ENCODE measurements around the gene PARVB.
"Not testable (repeated sequence)": the region's sequence is repeated elsewhere in the genome, so short reads cannot be mapped to it uniquely, and the experiment has no call there.

PARVB gene

DNA sequence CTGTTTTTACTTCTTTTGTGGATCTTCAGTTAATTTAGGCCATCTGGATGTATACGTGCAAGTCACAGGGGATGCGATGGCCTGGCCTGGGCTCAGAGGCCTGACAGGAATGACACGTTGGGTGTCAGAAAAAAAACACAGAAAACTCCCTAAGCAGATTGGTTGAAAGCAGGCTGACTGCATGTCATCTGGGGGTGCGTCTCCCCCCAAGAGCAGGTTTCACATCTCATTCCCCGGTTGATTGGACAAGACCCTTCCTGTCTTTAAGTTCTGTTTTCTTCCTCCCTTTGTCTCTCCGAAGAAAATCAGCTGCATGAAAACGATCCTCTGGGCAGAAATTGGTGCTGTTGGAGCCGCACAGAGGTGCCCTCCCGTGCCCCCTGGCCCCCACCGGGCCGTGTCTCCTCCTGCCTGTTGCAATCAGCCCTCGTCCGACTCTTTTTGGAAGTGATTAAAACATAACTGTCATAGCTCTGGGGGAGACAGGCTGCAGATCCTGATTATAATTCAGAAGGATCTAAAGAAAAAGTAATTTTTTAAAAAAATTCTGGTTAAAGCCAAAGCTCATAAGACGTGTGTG is 84.8 kb downstream of the PARVB start:
- DNase-seq (ENCODE audit: low read depth in 2 of 2), result no peak

DNA sequence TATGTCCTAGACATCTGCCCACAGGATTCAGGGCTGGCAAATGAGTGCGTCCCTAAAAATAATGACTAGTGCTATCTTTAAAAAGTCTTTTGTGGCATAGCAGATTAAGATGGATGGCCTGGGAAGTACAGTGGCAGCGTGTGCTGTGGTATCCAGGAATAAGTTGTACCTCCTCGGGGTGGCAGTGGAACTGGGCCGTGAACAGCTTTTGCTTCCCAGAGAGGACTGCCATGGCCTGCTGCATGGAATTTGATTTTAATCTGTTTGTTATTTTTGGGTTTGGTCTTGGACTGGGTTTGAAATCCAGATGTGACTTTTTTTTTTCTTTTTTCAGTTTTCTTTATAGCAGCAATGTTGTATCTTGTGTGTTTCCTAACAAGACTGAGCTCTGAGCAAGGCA is 85.3 kb downstream of the PARVB start:
- DNase-seq (ENCODE audit: low read depth in 2 of 2), result no peak

DNA sequence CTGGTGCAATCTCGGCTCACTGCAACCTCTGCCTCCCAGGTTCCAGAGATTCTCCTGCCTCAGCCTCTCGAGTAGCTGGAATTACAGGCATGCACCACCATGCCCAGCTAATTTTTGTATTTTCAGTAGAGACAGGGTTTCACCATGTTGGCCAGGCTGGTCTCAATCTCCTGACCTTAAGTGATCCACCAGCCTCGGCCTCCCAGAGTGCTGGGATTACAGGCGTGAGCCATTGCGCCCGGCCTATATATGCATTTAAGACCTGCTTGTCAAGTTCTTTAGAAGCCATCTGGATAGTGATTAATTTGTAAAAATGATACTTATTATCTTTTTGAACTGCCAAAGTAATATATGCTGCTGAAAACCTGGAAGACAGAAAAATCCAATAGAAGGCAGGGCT is 86.6 kb downstream of the PARVB start:
- DNase-seq (ENCODE audit: low read depth in 2 of 2), result not testable (repeated sequence)

DNA sequence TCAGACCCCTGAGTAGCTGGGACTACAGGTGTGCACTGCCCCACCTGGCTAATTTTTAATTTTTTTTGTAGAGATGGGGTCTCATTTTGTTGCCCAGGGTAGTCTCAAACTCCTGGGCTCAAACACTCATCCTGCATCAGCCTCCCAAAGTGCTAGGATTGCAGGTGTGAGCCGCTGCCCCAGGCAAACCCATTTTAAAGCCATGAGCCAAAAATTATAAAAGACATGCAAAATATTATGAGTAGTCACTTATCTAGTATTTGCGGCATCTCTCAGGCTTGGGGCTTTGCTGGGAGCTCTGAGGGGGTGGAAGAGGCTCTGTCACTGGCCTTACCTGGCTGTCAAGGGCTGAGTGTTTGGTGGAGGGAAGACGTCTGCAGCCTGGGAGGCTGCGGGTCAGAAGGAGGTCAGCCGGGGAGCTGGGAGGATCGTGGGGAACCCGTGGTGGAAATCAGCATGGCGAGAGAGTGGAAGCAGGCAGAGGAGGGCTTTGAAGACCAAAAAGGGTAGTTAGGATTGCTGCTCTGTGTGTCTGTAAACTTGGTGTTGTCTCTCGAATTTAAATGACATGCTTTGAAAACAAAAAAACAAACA is 87.6 kb downstream of the PARVB start:
- no peak for DNase-seq (ENCODE audit: low read depth in 2 of 2)

DNA sequence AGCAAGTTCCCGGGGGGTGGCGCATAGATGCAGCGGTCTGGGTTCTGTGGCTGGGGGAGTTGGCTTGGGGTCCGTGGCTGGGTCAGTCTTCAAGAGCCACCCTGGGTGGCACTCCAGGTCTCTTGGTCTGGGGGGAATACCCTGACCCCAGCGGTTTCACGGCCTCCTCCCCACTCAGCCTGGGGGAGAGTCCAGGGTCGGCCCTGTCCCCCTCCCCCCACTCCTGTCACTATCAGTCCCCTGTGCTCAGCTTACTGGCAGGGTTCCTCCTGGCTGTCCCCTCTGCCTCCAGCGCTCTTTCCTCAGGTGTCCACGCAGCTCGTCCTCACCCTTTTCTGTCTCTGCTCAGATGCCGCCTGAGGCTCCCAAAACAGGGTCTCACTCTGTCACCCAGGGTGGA is 88.1 kb downstream of the PARVB start:
- no peak for DNase-seq (ENCODE audit: low read depth in 2 of 2)

DNA sequence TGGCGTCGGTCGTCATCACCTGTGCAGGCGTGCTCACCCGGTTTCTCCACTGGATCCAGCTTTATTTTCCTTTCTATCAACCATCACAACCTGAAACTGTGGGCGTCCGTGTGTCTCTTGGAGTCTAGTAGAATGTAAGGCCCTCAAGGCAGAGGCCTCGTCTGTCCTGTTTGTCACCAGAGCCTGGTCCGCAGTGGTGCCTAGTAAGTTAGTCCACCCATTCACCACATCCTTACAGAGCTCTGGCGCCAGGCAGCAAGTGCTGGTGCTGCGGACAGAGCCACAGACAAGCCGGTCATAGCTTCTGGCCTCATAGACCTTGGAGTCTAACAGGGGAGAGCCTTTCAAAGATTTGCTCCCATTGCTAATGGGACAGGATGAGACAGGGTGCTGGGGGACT is 92.2 kb downstream of the PARVB start:
- DNase-seq (ENCODE audit: low read depth in 2 of 2), result no peak

DNA sequence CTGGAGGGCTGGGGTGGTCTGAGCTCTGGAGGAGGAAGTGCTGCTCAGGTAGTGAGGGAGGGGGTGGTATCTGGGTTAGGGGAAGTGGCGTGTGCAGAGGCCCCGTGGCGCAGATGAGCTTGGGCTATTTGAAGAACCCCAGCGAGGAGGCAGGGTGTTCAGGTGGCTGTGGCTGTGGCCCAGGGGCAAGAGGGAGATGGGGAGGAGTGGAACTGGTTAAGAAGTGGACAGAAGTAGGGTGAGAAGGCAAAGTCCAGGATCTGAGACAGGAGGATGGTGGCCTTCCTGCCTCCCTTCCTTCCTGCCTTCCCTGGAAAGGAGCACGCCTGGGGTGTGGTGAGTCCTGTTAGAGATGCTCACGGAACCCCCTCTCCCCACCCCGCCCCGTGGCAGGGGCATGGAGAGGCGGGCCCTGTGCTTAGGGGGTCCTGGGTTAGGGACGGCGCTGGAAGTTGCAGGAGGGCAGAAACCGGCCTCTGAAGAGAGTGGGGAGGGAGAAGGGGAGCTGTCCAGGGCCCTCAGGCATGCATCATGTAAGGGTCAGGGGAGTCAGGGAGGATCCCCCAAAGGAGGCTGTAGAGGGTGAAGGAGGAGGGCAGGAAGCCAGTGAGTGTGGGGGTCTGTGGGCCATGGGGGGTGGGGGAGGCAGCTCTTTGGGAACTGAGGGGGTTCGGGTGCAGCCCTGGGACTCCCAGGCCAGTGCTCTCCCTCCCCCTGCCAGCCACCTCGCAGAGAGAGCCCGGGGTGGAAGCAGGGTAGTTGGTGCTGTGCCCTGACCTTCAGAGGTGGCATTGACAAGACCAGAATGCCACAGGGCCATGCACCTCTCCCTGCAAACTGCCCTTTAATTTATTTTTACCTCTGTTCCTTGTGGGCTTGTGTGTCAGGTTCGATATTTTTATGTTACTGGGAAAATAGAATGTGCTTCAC is 92.9 kb downstream of the PARVB start:
- DNase-seq (ENCODE audit: low read depth in 2 of 2), result no peak

DNA sequence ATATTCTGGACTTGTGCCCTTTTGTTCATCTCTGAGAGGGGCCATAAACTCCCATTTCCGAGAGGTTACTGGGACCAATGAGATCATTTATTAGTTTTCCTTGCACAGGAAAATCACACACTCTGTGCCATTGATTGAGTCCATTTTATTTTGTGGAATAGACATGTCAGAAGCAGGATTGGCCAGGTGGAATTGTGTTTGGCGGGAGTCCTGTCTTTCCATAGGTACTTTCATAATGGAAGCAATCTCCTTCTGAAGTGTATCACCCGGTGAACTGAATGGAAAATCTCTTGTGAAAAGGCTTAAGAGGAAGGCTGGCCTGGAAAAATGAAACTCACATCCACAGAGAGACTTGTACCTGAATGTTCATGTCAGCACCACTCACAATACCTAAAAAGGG is 93.6 kb downstream of the PARVB start:
- no peak for DNase-seq (ENCODE audit: low read depth in 2 of 2)

DNA sequence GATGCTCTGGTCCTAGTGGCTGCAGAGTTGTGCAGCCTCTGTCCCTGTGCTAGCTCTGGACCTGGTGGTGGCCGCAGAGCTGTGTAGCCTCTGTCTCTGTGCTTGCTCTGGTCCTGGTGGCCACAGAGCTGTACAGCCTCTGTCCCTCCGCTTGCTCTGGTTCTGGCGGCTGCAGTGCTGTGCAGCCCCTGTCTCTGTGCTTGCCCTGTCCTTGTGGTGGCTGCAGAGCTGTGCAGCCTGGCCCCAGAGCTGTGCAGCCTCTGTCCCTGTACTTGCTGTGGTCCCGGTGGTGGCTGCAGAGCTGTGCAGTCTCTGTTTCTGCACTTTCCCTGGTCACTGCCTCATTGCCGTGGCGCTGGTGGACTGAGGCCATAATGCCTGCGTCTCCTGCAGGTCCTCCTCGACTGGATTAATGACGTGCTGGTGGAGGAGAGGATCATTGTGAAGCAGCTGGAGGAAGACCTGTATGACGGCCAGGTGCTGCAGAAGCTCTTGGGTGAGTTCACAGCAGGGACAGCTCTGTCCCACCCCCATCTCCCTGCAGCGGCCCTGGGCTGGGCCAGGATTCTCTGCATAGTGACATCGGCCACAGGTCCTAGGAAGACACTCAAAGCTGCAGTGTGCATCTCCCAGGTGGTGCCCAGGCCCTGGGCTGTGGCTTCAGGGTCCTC is 94.7 kb downstream of the PARVB start:
- DNase-seq (ENCODE audit: low read depth in 2 of 2), result no peak

DNA sequence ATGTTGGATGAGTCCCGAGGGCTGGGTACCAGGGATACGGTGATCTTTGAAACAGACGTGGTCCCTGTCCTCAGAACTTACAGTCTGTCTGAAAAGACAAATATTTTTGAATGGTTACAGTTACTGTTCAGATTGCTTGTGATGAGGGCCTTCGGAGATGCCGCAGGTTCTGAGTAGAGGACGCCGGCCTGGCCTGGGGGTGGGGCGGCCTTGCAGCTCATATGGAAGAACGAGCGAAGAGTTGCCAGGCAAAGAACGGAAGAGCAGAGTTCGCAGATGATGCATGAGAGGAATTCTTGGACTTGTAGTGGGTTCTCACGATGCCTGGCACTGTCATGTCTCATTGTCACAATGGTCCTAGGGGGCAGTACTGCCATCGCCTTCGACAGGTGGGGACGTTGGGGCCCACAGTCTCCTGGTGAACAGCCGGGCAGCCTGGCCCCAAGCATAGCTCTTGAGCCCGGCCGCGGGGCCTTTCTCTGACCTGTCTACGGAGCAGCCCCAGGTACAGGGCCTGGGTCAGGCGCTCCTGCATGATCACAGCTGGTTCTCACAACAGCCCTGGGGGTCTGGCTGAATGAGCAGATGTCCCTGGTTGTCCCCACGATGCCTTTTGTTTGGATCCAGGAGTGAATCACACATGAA is 95.7 kb downstream of the PARVB start:
- DNase-seq (ENCODE audit: low read depth in 2 of 2), result no peak

DNA sequence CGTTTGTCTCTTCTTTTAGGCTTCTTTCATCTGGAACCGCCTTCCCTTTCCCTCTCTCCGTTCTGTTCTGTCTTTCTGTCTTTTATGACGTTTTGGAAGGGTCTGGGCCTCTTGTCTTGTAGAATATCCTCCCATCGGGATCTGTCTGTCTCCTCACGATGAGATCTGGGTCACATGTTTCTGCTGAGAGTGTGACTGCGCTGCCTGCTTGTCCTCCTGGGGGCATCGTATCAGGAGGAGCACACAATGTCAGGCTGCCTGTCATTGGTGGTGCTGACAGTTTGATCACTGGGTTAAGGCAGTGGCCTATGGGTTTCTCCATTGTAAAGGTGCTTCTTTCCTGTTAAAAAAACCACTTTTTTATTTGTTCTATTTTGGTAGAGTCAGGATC is 96.2 kb downstream of the PARVB start:
- no peak for DNase-seq (ENCODE audit: low read depth in 2 of 2)

DNA sequence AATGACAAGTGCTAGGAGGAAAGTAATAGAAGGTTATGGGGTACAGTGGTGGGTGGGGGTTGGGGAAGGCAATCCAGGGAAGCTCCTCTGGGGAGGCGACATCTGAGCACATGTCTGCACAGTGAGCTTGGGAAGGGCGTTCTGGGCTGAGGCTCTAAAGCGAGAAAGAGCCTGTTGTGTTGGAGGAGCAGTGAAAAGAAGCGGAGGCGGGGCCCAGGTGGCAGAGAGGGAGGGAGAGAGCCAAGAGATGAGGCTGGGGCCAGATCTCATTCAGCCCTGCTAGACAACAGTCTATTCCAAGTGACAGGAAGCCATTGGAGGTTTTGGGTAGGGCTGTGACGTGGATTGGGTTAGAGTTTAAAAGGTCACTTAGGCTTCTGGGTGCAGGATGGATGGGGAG is 101.3 kb downstream of the PARVB start:
- DNase-seq (ENCODE audit: low read depth in 2 of 2), result no peak

DNA sequence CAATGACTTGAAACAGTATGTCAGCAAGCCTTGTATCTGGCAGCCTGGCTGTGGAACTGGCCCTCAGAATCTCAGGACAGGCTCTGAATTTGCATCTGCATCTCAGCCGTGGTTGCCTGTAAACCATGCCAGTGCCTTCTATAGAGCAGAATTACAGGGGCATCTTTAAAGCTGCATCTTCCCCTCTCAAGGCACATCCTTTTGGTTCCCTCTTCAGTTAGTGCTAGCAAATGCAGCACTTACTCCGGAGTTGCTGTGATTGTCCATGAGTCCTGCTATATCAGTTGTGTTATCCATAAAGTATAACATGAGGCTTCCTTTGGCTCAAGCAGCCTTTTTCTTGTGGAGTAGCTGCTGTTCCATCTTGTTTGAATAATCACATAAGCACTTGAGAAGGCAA is 102.7 kb downstream of the PARVB start:
- DNase-seq (ENCODE audit: low read depth in 2 of 2), result no peak

DNA sequence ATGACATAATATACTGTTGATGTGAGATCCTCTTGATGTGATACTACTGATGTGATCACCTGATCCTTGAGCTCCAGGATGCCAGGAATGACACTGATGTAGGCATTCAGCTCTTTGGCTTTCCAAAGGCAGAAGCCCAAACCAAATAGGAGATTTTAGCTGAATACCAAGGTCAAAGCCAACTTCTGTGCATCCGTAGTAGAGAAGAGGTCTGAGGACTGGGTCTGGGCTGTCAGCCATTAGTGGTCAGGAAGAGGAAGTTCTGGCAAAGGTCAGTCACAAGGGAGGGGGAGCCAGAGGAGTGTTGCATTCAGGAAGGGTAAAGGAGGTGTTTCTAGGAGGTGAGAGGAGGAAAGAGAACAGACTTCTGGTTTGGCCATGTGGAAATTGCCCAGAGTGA is 103.3 kb downstream of the PARVB start:
- DNase-seq (ENCODE audit: low read depth in 2 of 2), result no peak

DNA sequence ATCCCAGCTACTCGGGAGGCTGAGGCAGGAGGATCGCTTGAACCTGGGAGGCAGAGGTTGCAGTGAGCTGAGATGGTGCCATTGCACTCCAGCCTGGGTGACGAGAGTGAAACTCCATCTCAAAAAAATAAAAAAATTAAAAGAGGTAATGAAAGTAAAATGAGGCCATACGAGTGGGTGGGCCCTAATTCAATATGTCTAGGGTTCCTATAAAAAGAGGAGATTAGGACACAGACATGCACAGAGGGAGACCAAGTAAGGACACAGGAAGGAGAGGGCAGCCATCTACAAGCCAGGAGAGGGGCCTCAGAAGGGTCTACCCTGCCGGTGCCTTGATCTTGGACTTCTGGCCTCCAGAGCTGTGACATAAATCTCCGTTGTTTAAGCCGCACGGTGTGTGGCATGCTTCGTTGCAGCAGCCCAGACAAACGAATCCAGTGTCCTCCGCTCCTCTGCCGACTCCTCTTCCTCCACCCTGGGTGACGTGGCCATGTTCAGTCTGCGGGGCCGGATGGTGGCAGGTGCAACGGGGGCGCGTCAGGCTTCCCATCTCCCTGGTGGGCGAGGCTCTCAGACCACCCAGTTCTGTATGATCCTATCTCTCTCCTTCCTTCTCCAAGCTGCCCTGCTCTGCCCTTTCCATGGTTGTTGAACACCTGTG is 105.0 kb downstream of the PARVB start:
- no peak for DNase-seq (ENCODE audit: low read depth in 2 of 2)

DNA sequence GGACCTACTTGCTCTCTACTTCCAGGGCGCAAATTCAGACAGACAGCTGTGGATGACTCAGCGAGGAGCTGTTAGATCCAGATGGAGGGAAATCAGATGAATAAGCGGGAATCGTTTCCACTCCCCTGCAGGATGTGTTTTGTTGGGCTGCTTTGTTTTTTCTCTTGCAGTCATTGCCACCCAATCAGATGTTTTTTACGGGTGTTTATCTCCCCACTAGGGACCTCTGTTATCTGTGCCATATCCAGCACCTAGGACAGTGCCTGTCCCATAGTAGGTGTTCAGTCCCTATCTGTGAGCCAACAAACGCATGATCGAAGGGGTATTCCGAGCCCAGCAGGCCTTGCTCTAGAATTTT is 105.5 kb downstream of the PARVB start:
- no peak for DNase-seq (ENCODE audit: low read depth in 2 of 2)

DNA sequence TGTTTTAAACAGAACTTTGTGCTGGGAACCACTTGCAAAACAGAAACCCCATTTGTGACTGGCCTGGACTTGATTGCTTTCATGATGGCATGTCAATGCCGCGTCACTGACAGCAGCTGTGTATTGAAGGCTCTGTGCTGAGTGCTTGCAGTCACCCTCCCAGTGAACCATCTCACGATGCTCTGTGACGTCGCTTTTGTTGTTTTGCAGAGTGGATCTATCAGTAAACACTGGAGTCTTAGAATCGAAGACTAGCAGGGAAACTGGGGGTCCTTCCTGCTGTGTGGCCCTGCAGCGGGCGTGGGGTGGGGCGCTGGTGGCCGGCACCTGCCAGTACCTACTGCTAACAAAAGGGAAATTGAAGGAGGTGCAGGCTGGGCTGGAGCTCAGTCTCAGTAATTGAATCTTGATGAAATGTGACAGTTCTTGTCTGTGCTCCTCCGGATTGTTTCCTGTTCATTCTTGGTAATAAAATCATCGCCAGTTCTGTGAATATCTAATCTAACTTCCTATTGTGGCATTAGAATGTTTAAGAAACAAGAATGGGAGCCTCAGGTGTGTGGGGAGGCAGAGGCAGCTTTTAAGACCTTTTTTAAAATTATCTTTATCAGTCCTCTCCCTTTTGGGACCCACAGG is 106.1 kb downstream of the PARVB start:
- DNase-seq (ENCODE audit: low read depth in 2 of 2), result no peak

DNA sequence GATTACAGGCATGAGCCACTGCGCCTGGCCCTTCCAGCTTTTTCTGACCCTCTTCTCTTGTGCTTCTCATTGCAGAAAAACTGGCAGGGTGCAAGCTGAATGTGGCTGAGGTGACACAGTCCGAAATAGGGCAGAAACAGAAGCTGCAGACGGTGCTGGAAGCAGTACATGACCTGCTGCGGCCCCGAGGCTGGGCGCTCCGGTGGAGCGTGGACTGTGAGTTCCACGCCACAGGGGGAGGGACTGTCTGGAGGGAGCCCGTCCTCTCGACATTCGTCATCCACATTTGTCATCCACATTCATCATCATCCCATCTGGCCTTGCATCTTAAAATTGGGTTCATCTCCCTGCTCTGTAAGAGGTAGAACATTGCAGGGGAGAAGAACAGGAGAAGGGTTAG is 107.3 kb downstream of the PARVB start:
- DNase-seq (ENCODE audit: low read depth in 2 of 2), result no peak

DNA sequence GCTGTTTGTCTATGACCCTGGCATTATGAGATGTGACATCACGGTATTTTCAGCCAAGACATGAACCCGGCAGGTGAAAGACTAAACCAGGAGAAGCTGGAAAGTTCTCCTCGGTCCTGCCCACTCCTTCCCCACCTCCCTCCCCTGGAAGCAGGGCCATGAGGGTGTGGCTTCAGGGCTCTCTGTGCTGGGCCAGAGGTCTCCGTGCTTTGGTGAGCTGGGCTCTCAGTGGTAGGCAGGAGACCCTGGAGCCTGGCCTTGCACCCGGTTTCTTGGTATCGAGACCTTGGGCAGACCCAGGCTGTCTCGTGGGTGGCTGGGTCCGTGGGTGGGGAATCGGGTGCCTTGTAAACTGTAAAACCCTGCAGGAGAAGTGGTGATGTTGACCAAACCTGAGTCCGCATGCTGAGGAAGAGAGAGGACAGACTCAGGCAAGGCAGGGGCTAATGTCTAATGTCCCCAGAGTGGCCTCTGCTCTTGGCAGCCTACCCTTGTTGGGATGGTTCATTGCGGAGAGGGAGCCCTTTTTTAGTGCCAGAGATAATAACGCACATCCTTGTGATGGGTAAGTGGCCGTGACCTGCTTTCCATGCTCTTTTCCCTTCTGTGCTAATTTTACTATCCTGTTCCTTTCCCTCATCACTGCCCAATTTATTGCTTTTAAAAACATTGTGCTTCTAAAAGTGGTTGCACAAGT is 108.0 kb downstream of the PARVB start:
- no peak for DNase-seq (ENCODE audit: low read depth in 2 of 2)

DNA sequence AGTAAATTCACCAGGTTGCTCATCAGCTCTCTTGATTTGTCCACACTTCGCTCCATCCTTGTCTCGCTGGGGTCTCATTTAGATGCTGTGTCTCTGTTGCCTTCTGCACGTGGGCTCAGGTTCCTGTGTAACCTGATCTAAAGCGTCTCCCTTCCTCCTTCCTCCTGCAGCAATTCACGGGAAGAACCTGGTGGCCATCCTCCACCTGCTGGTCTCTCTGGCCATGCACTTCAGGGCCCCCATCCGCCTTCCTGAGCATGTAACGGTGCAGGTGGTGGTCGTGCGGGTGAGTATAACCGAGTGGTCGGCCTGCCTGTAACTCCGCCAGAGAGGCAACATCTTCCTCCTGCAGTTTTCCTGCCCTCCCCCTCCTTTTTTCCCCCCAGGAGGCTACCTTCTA is 108.6 kb downstream of the PARVB start:
- DNase-seq (ENCODE audit: low read depth in 2 of 2), result no peak

DNA sequence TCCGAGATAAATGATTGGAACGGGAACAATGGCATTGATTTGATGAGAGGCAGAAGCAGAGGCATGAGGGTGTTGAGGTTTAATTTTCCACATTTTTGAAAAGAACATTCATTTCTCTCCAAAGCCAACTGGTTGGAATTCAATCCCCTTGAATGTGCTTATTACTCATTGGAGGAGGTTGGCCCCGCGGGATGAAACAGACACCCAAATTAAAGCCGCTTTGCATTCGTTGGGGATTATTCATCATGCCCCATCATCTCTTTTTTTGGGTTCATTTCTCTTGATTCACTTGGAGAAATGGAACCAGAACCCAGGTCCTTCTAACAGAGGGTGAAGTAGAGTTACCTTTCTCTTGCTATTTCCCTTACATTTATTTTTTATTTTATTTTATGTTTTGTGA is 109.1 kb downstream of the PARVB start:
- no peak for DNase-seq (ENCODE audit: low read depth in 2 of 2)

Measured in stimulated activated CD4-positive, alpha-beta T cell treated with anti-CD3 and anti-CD28 coated beads, Interleukin-4, amount 100 ng/mL, for 48 hours (primary cell).